NCI-H146 (cell line): ENCODE results near the gene TLCD1.
A peak's percentile ranks its signal among the peaks of the same experiment; 100 is the strongest.

Source experiments
- DNase-seq: peaks from one replicate; lab custom pipeline; 2025; lab: John Stamatoyannopoulos, UW

The TLCD1 gene, protein sequence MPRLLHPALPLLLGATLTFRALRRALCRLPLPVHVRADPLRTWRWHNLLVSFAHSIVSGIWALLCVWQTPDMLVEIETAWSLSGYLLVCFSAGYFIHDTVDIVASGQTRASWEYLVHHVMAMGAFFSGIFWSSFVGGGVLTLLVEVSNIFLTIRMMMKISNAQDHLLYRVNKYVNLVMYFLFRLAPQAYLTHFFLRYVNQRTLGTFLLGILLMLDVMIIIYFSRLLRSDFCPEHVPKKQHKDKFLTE

DNA sequence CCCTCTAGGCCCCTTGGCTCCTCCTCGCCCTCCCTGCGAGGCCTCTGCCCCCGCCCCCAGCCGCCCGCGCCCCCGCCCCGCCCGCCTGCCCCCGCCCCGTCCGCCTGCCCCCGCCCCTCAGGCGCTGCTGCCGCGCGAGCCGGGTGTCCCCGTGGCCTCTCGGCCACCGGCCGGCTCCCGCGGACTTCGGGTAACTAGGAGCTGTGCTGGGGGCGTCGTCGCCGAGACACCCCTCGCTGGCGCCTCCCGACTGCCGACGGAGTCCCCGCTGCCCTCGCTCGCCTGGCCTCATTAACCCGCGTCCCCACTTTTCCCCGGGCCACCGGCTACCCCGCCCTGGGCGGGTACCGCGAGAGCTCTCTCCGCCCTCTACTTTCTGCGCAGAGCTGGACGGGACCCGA, at the start of gene TLCD1:
TSS of gene TLCD1 (minus strand) at position 8 of the 401 bp plus-strand sequence. CDS start 136 bp downstream, outside the sequence.
- no peak for DNase-seq

DNA sequence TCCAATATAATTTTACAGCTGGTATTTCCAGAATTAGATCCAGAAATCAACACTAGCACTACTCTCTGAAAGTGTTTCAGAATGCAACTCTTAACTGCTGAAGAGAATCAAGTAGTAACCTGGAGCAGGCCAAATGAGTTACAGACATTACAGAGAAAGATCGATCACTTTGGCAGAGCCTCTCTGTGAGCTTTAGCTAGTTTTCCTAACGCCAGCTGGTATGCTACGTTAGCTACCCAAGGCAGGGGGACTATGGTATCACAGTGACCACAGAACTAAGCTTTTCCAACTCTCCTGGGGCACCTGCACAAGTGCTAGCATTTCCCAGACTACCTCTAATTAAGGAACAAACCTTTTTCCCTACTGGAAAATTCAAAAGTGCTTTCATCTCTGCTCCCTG, 48.2 kb upstream of the TLCD1 start:
- no peak for DNase-seq

GRCh38 chr17:28773736-28774135, 47.7 kb upstream of the TLCD1 start:
- no peak for DNase-seq

GRCh38 chr17:28765038-28765437, 39.0 kb upstream of the TLCD1 start:
- no peak for DNase-seq

DNA sequence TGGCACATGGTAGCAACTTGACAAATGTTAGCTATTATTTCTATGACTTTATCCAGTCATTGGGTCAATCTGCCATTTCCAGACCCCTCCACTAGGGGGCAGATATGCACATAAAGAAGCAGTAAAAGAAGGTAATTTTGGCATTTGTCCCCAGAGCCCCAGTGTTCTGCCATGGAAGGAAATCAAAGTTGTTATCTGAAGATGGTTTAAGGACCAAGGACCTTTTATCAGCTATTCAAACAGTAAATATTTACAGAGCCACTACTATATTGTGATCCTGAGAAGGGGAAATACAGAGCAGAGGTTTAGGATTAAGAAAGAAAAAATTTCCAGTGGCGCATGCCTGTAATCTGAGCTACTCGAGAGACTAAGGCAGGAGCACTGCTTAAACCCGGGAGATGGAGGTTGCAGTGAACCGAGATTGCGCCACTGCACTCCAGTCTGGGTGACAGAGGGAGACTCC, 37.8 kb upstream of the TLCD1 start:
- peak; percentile 63 for DNase-seq

DNA sequence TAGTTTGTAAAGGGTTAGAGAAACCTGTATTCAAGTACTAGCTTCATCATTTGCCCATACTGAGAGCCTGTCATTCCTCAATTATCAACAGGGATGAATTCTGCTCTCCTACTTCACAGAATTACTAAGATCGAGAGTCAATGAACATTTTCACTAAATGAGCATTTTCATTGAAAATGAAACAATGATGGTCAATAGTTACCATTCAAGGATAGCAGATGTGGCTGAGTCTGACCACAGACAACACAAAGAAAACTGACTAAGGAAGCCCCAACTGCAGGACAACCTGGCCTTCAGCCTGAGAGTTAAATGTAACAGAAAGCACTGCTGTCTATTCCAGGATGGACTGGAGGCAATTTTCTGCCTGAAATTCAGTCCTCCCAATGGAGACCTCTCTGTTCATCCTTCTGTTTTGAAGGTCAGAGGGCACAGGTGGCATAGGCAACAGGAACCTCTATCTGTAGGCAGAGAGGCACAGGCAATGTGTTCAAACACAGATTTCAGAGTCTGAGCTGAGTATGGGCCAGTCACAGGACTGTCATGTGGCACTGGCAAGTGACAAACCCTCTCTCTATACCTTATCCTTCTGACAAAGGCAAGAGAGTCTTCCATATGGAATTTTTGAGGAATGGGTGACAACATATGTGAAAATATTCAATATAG, 37.2 kb upstream of the TLCD1 start:
- DNase-seq = no peak

DNA sequence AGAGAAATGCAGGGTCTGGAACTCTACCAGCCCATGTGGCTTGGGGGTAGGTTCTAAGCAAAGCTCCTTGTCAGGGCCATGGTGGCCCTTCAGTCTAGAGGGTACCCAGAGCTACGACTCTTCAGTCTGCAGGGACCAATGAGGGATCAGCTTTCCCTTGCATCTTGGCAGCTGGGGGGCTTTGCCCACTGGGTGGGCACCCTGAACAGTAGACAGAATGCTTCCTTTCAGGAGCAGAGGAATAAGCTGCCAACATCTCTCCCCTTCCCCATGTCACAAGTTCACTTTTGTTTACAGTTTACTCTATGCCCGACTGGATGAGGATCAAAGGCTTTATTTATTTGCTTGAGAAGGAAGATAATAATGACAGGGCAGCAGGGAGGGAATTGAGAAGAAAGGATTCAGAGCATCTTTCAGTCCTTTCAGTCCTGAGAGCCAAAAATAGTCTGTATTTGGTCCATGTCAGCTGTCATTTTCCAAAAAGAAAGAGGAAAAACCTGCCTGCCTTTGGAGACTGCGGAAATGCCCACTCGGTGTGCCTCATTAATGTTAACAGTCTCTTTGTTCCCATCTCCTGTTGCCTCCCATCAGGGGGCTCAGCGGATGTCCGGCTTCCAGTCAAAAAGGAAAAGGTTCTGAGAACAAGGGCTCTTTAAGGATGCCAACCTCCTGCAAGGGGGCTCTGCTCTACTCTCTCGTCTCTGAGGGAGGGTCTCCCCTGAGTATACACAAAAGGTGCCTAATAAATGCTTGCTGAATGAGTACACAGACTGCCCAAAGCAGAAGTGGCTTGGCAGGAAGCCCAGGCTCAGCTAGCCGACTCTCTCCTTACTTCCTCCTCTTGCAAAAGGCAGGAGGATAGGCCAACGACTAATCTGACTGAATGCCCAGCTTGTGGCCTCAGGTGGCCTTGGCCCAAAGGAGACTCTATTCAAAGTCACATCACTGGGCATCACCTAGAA, 34.8 kb upstream of the TLCD1 start:
- DNase-seq = peak; percentile 60

- no peak for DNase-seq
Measured at GRCh38 chr17:28759256-28759865, 33.3 kb upstream of the TLCD1 start.

GRCh38 chr17:28758411-28759121, 32.5 kb upstream of the TLCD1 start:
- DNase-seq = no peak

DNA sequence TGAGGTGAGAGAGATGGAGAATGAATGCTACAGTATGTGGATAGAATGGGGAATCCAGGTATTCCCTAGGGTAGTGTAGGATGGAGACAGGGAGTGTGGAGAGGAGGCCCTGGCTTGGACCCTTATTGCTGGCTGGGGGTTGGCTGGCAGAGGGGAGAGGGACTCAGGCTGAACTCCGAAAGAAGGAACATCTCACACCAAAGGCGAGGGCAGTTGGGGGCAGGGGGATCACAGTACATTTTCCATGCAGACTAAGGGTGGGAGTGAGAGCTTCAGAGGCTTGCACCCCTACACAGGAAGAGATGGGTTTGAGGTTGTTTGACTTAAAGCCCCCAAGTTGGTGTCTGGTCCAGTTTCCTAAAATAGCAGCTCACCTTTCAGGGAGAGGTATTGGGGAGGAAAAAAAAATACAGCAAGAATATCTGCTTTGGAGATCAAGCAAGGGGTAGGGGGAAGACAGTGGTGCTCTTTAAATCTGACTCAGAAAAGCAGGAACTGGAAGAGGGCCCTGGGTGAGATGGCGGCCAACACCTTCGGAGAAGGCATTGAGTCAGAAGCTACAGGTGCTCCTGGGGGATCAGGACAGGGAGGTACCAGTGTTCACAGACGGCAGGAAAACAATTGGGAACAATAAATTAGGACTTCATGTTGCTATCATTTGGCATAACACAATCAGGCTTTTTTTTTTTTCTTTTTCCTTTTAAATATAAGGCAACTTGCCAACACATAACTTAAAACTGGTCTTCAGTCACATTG, 30.2 kb upstream of the TLCD1 start:
- no peak for DNase-seq

DNA sequence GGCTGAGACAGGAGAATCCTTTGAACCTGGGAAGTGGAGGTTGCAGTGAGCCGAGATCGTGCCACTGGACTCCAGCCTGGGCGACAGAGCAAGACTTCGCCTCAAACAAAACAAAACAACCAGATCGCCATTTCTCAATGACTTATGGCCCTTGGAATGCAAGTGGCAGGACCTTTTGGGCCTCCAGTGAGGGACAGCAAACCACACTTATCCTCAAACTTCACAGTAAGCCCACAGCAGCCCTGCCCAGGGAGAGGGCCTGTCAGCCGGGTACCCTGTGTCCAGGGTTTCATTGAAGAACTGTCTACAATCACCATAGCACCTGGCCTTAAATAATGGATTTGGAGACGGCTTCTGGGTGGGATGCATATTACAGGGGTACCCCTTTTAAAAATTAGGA, 29.5 kb upstream of the TLCD1 start:
- no peak for DNase-seq

- no peak for DNase-seq
Measured at GRCh38 chr17:28751600-28752366, 25.8 kb upstream of the TLCD1 start.

GRCh38 chr17:28750178-28751047, 24.4 kb upstream of the TLCD1 start:
- peak; percentile 87 for DNase-seq

DNA sequence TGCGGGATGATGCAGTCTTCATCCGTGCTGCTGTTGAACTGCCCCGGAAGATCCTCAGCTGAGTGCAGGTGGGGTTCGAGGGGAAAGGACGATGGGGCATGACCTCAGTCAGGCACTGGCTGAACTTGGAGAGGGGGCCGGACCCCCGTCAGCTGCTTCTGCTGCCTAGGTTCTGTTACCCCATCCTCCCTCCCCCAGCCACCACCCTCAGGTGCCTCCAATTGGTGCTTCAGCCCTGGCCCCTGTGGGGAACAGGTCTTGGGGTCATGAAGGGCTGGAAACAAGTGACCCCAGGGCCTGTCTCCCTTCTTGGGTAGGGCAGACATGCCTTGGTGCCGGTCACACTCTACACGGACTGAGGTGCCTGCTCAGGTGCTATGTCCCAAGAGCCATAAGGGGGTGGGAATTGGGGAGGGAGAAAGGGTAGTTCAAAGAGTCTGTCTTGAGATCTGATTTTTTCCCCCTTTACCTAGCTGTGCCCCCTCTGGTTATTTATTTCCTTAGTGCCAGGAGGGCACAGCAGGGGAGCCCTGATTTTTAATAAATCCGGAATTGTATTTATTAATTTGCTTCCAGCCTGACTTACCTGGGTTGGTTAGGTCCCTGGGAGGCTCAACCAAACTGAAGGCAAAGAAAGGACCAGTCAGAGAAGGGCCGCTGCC, 23.6 kb upstream of the TLCD1 start:
- no peak for DNase-seq

DNA sequence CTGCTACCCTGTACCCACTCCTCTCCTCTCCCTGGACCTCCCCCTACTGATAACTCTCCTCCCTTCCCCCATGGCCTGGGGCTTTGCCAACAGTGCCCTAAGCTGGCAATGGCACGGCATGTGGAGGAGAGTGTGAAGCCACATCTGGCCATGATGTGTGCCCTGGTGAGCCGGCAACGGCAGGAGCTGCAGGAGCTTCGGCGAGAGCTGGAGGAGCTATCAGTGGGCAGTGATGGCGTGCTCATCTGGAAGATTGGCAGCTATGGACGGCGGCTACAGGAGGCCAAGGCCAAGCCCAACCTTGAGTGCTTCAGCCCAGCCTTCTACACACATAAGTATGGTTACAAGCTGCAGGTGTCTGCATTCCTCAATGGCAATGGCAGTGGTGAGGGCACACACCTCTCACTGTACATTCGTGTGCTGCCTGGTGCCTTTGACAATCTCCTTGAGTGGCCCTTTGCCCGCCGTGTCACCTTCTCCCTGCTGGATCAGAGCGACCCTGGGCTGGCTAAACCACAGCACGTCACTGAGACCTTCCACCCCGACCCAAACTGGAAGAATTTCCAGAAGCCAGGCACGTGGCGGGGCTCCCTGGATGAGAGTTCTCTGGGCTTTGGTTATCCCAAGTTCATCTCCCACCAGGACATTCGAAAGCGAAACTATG, 23.0 kb upstream of the TLCD1 start:
- no peak for DNase-seq

DNA sequence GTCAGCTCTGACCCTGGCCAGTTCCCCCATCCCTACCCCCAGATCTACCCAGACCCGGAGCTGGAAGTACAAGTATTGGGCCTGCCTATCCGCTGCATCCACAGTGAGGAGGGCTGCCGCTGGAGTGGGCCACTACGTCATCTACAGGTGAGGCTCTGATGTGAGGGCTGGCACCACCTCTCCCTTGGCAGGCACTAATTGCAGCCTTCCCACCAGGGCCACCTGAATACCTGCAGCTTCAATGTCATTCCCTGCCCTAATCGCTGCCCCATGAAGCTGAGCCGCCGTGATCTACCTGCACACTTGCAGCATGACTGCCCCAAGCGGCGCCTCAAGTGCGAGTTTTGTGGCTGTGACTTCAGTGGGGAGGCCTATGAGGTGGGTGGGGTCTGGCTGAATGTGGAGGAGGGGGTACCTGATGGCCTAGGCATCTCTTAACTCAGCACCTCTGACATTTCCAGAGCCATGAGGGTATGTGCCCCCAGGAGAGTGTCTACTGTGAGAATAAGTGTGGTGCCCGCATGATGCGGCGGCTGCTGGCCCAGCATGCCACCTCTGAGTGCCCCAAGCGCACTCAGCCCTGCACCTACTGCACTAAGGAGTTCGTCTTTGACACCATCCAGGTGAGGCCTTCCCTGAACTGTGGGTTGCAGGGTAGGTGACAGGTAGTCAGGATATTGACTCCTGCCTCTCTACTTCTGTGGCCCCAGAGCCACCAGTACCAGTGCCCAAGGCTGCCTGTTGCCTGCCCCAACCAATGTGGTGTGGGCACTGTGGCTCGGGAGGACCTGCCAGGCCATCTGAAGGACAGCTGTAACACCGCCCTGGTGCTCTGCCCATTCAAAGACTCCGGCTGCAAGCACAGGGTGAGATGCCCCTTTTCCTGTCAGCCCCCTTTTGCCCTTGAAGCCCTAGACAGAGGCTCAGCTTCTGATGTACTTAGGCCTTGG, 22.0 kb upstream of the TLCD1 start:
- no peak for DNase-seq
